Measurements from ENCODE around the gene ADGRF4.
"Not testable (repeated sequence)": the region's sequence is repeated elsewhere in the genome, so short reads cannot be mapped to it uniquely, and the experiment has no call there.

Gene ADGRF4

GRCh38 chr6:47729457-47729856 lies 31.1 kb downstream of the ADGRF4 start:
- Histone ChIP-seq H3K9me3 (ENCODE audit: control insufficient read depth in 2 of 2, low read length in 2 of 2) (no peaks in the 10 kb centered on the region), H3K27ac (ENCODE audit: low read depth in 2 of 2, low read length in 2 of 2) (no peak overlapping the region), H3K4me3 (ENCODE audit: low read length in 2 of 2) (no peak overlapping the region)

GRCh38 chr6:47733879-47734558 lies 35.6 kb downstream of the ADGRF4 start:
- no peak overlapping the region for H3K27ac ChIP-seq (ENCODE audit: low read depth in 2 of 2, low read length in 2 of 2)
- H3K4me1 ChIP-seq (ENCODE audit: control insufficient read depth in 2 of 2, insufficient read depth in 2 of 2, low read length in 2 of 2), result peaks cover 0 to 6% of the 10 kb centered on the region in 2 donors
- H3K27me3 ChIP-seq (ENCODE audit: control insufficient read depth in 2 of 2, insufficient read depth in 2 of 2, low read length in 2 of 2), result no peaks in the 10 kb centered on the region
- H3K9ac ChIP-seq (ENCODE audit: low read depth in 1 of 2, low read length in 2 of 2), result no peak overlapping the region
- H3K36me3 ChIP-seq (ENCODE audit: control insufficient read depth in 2 of 2, insufficient read depth in 2 of 2, low read length in 2 of 2), result no peaks in the 10 kb centered on the region
- H3K4me3 ChIP-seq (ENCODE audit: low read length in 2 of 2), result no peak overlapping the region
- no peaks in the 10 kb centered on the region for H3K9me3 ChIP-seq (ENCODE audit: control insufficient read depth in 2 of 2, low read length in 2 of 2)

More at GRCh38 chr6:47729457-47729856, 31.1 kb downstream of the ADGRF4 start:
- Histone ChIP-seq H3K27me3 (ENCODE audit: control insufficient read depth in 2 of 2, insufficient read depth in 2 of 2, low read length in 2 of 2) (no peaks in the 10 kb centered on the region), H3K9ac (ENCODE audit: low read depth in 1 of 2, low read length in 2 of 2) (no peak overlapping the region), H3K36me3 (ENCODE audit: control insufficient read depth in 2 of 2, insufficient read depth in 2 of 2, low read length in 2 of 2) (no peaks in the 10 kb centered on the region), H3K4me1 (ENCODE audit: control insufficient read depth in 2 of 2, insufficient read depth in 2 of 2, low read length in 2 of 2) (no peaks in the 10 kb centered on the region)

GRCh38 chr6:47734831-47735481 lies 36.6 kb downstream of the ADGRF4 start:
- H3K4me3 ChIP-seq (ENCODE audit: low read length in 2 of 2), result no peak overlapping the region
- no peak overlapping the region for H3K27ac ChIP-seq (ENCODE audit: low read depth in 2 of 2, low read length in 2 of 2)
- no peaks in the 10 kb centered on the region for H3K36me3 ChIP-seq (ENCODE audit: control insufficient read depth in 2 of 2, insufficient read depth in 2 of 2, low read length in 2 of 2)

GRCh38 chr6:47736083-47736700 lies 37.8 kb downstream of the ADGRF4 start:
- Histone ChIP-seq H3K27me3 (ENCODE audit: control insufficient read depth in 2 of 2, insufficient read depth in 2 of 2, low read length in 2 of 2) (no peaks in the 10 kb centered on the region), H3K36me3 (ENCODE audit: control insufficient read depth in 2 of 2, insufficient read depth in 2 of 2, low read length in 2 of 2) (no peaks in the 10 kb centered on the region), H3K27ac (ENCODE audit: low read depth in 2 of 2, low read length in 2 of 2) (no peak overlapping the region), H3K4me3 (ENCODE audit: low read length in 2 of 2) (no peak overlapping the region), H3K9me3 (ENCODE audit: control insufficient read depth in 2 of 2, low read length in 2 of 2) (no peaks in the 10 kb centered on the region), H3K9ac (ENCODE audit: low read depth in 1 of 2, low read length in 2 of 2) (no peak overlapping the region), H3K4me1 (ENCODE audit: control insufficient read depth in 2 of 2, insufficient read depth in 2 of 2, low read length in 2 of 2) (peaks cover 0 to 6% of the 10 kb centered on the region in 2 donors)

More at GRCh38 chr6:47734831-47735481, 36.6 kb downstream of the ADGRF4 start:
- Histone ChIP-seq H3K27me3 (ENCODE audit: control insufficient read depth in 2 of 2, insufficient read depth in 2 of 2, low read length in 2 of 2) (no peaks in the 10 kb centered on the region), H3K9ac (ENCODE audit: low read depth in 1 of 2, low read length in 2 of 2) (no peak overlapping the region), H3K9me3 (ENCODE audit: control insufficient read depth in 2 of 2, low read length in 2 of 2) (no peaks in the 10 kb centered on the region), H3K4me1 (ENCODE audit: control insufficient read depth in 2 of 2, insufficient read depth in 2 of 2, low read length in 2 of 2) (peaks cover 0 to 6% of the 10 kb centered on the region in 2 donors)

GRCh38 chr6:47737406-47737805 lies 39.0 kb downstream of the ADGRF4 start:
- H3K36me3 ChIP-seq (ENCODE audit: control insufficient read depth in 2 of 2, insufficient read depth in 2 of 2, low read length in 2 of 2), result no peaks in the 10 kb centered on the region
- no peak overlapping the region for H3K9ac ChIP-seq (ENCODE audit: low read depth in 1 of 2, low read length in 2 of 2)
- H3K4me3 ChIP-seq (ENCODE audit: low read length in 2 of 2), result no peak overlapping the region
- H3K27ac ChIP-seq (ENCODE audit: low read depth in 2 of 2, low read length in 2 of 2), result no peak overlapping the region
- no peaks in the 10 kb centered on the region for H3K27me3 ChIP-seq (ENCODE audit: control insufficient read depth in 2 of 2, insufficient read depth in 2 of 2, low read length in 2 of 2)
- H3K4me1 ChIP-seq (ENCODE audit: control insufficient read depth in 2 of 2, insufficient read depth in 2 of 2, low read length in 2 of 2), result peaks cover 0 to 10% of the 10 kb centered on the region in 2 donors
- no peaks in the 10 kb centered on the region for H3K9me3 ChIP-seq (ENCODE audit: control insufficient read depth in 2 of 2, low read length in 2 of 2)

GRCh38 chr6:47740714-47741113 lies 42.3 kb downstream of the ADGRF4 start:
- Histone ChIP-seq H3K27me3 (ENCODE audit: control insufficient read depth in 2 of 2, insufficient read depth in 2 of 2, low read length in 2 of 2) (no peaks in the 10 kb centered on the region), H3K36me3 (ENCODE audit: control insufficient read depth in 2 of 2, insufficient read depth in 2 of 2, low read length in 2 of 2) (no peaks in the 10 kb centered on the region), H3K9ac (ENCODE audit: low read depth in 1 of 2, low read length in 2 of 2) (no peak overlapping the region), H3K9me3 (ENCODE audit: control insufficient read depth in 2 of 2, low read length in 2 of 2) (no peaks in the 10 kb centered on the region), H3K4me3 (ENCODE audit: low read length in 2 of 2) (no peak overlapping the region), H3K27ac (ENCODE audit: low read depth in 2 of 2, low read length in 2 of 2) (no peak overlapping the region), H3K4me1 (ENCODE audit: control insufficient read depth in 2 of 2, insufficient read depth in 2 of 2, low read length in 2 of 2) (peaks cover 0 to 10% of the 10 kb centered on the region in 2 donors)

GRCh38 chr6:47741807-47742206 lies 43.4 kb downstream of the ADGRF4 start:
- no peak overlapping the region for H3K9ac ChIP-seq (ENCODE audit: low read depth in 1 of 2, low read length in 2 of 2)
- H3K27ac ChIP-seq (ENCODE audit: low read depth in 2 of 2, low read length in 2 of 2), result no peak overlapping the region
- H3K9me3 ChIP-seq (ENCODE audit: control insufficient read depth in 2 of 2, low read length in 2 of 2), result no peaks in the 10 kb centered on the region
- no peak overlapping the region for H3K4me3 ChIP-seq (ENCODE audit: low read length in 2 of 2)
- H3K36me3 ChIP-seq (ENCODE audit: control insufficient read depth in 2 of 2, insufficient read depth in 2 of 2, low read length in 2 of 2), result no peaks in the 10 kb centered on the region
- peaks cover 0 to 4% of the 10 kb centered on the region in 2 donors for H3K4me1 ChIP-seq (ENCODE audit: control insufficient read depth in 2 of 2, insufficient read depth in 2 of 2, low read length in 2 of 2)
- no peaks in the 10 kb centered on the region for H3K27me3 ChIP-seq (ENCODE audit: control insufficient read depth in 2 of 2, insufficient read depth in 2 of 2, low read length in 2 of 2)

- Histone ChIP-seq H3K27ac (ENCODE audit: low read depth in 2 of 2, low read length in 2 of 2) (no peak overlapping the region), H3K4me1 (ENCODE audit: control insufficient read depth in 2 of 2, insufficient read depth in 2 of 2, low read length in 2 of 2) (peaks cover 0 to 4% of the 10 kb centered on the region in 2 donors), H3K4me3 (ENCODE audit: low read length in 2 of 2) (no peak overlapping the region), H3K27me3 (ENCODE audit: control insufficient read depth in 2 of 2, insufficient read depth in 2 of 2, low read length in 2 of 2) (no peaks in the 10 kb centered on the region), H3K9ac (ENCODE audit: low read depth in 1 of 2, low read length in 2 of 2) (no peak overlapping the region), H3K36me3 (ENCODE audit: control insufficient read depth in 2 of 2, insufficient read depth in 2 of 2, low read length in 2 of 2) (no peaks in the 10 kb centered on the region), H3K9me3 (ENCODE audit: control insufficient read depth in 2 of 2, low read length in 2 of 2) (no peaks in the 10 kb centered on the region)
These were observed 45.4 kb downstream of the ADGRF4 start for GRCh38 chr6:47743744-47744143.

- not testable (repeated sequence) for H3K9ac ChIP-seq (ENCODE audit: low read depth in 1 of 2, low read length in 2 of 2); H3K9me3 ChIP-seq (ENCODE audit: control insufficient read depth in 2 of 2, low read length in 2 of 2)
These were observed 46.9 kb downstream of the ADGRF4 start for GRCh38 chr6:47745269-47745668.

GRCh38 chr6:47749757-47750156 lies 51.4 kb downstream of the ADGRF4 start:
- no peaks in the 10 kb centered on the region for H3K9me3 ChIP-seq (ENCODE audit: control insufficient read depth in 2 of 2, low read length in 2 of 2)
- no peak overlapping the region for H3K4me3 ChIP-seq (ENCODE audit: low read length in 2 of 2)
- H3K27ac ChIP-seq (ENCODE audit: low read depth in 2 of 2, low read length in 2 of 2), result no peak overlapping the region
- no peaks in the 10 kb centered on the region for H3K4me1 ChIP-seq (ENCODE audit: control insufficient read depth in 2 of 2, insufficient read depth in 2 of 2, low read length in 2 of 2)
- H3K36me3 ChIP-seq (ENCODE audit: control insufficient read depth in 2 of 2, insufficient read depth in 2 of 2, low read length in 2 of 2), result no peaks in the 10 kb centered on the region
- H3K9ac ChIP-seq (ENCODE audit: low read depth in 1 of 2, low read length in 2 of 2), result no peak overlapping the region
- H3K27me3 ChIP-seq (ENCODE audit: control insufficient read depth in 2 of 2, insufficient read depth in 2 of 2, low read length in 2 of 2), result no peaks in the 10 kb centered on the region

More at GRCh38 chr6:47745269-47745668, 46.9 kb downstream of the ADGRF4 start:
- not testable (repeated sequence) for H3K27ac ChIP-seq (ENCODE audit: low read depth in 2 of 2, low read length in 2 of 2); H3K4me1 ChIP-seq (ENCODE audit: control insufficient read depth in 2 of 2, insufficient read depth in 2 of 2, low read length in 2 of 2); H3K4me3 ChIP-seq (ENCODE audit: low read length in 2 of 2); H3K27me3 ChIP-seq (ENCODE audit: control insufficient read depth in 2 of 2, insufficient read depth in 2 of 2, low read length in 2 of 2); H3K36me3 ChIP-seq (ENCODE audit: control insufficient read depth in 2 of 2, insufficient read depth in 2 of 2, low read length in 2 of 2)

Data from mucosa of rectum (tissue), 2 donors.